Measurements from ENCODE around the gene LRCH1. TPM values are rescaled to one million over a fixed set of nuclear protein-coding genes. Genes with fewer than 3 reads are reported as not detected.

The LRCH1 gene
- total and polyA plus RNA-seq, 10 of the 15 experiments (the other 5 are each of a cell fraction or from before 2014, with no cell fraction given): 5.3 to 48.9 (median 14.4) TPM

DNA sequence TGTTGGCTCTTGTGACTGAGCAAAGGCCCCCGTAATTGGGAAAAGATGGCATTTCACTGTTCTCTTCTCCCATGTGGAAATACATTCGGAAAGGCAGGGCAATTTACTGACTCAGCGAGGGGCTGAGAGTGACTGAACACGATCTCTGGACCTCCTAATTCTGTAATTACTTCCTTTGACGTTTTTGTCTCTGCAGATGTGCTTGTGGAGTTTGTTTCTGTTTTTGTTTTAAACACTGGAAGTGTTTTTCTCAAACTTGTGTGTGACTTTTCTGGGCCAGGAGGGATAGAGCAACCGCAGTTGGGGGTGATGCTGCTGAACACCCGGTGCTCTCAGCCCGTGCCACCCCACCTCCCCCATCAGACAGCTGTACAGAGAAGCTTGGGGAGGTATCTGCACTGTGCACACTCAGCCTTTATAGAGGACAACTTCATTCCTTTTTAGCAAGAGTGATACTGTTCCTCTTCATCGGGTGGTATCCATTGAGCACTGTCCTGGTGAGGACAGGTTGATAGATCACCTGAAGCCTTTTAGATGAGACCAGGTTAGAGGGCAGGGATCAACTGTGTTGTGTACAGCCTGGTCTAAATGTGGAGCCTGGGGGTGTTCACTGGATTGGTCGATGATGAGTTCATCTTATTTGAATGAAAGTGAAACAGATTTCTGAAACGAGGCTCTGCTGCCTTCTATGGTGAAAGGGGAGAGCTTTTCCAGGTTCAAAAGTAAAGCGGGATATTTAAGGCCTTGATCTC lies 126.6 kb downstream of the LRCH1 start (continued):
- peak; percentile 73; the same call in 1 of the 2 replicates for TF ChIP-seq TCF3 (IDR thresholded peaks at IDR 0.05; ENCODE audit: borderline replicate concordance, insufficient read depth, low read depth, low read length)

GRCh38 chr13:46682015-46682414 lies 129.0 kb downstream of the LRCH1 start:
- in situ Hi-C loops (cut with MboI) (no loop called here), intact Hi-C loops (cut with micrococcal nuclease; ENCODE audit: unreplicated experiment) (no loop called here)
- Histone ChIP-seq H3K9ac (ENCODE audit: control insufficient read depth, insufficient read depth, low read length) (no peak overlapping the region), H2AFZ (ENCODE audit: control insufficient read depth, low read depth, low read length) (no peak overlapping the region), H4K20me1 (ENCODE audit: control insufficient read depth, insufficient read depth) (no peaks in the 10 kb centered on the region), H3K36me3 (ENCODE audit: control insufficient read depth in 2 of 2, insufficient read depth in 2 of 2, low read length in 1 of 2) (peaks cover 9 to 12% of the 10 kb centered on the region in 2 experiments; a peak in 3 of 4 replicates), H3K9me3 (replicated peaks; ENCODE audit: control insufficient read depth, insufficient read depth, low read length) (no peaks in the 10 kb centered on the region), H3K27ac (ENCODE audit: control insufficient read depth, insufficient read depth) (no peak overlapping the region), H3K4me1 (ENCODE audit: control insufficient read depth, insufficient read depth, low read length) (peaks cover 24% of the 10 kb centered on the region), H3K4me3 (no peak overlapping the region), H3K4me2 (ENCODE audit: control insufficient read depth, insufficient read depth) (no peak overlapping the region), H3K27me3 (replicated peaks in 1 of 2; ENCODE audit: control insufficient read depth in 2 of 2, insufficient read depth in 2 of 2, low read length in 1 of 2) (no peaks in the 10 kb centered on the region), H3K79me2 (ENCODE audit: control insufficient read depth, insufficient read depth, low read length) (peaks cover 42% of the 10 kb centered on the region)
- ChIA-PET SMC1A (ENCODE audit: uncharacterized antibody, unreplicated experiment) (interaction anchor here (1.0 to 1.9 kb wide), 3 partner anchors 126 to 188 kb away, joined by 4 to 11 read pairs (median 4); no protein-coding TSS in a partner anchor), POLR2A (interaction anchor here (1.2 kb wide), 1 partner anchor 15 kb away, joined by 4 read pairs; no protein-coding TSS in a partner anchor), CTCF (interaction anchor here (1.0 to 10.4 kb wide), 3 partner anchors 35 to 130 kb away, joined by 3 to 64 read pairs (median 3); no protein-coding TSS in a partner anchor), RAD21 (ENCODE audit: unreplicated experiment) (interaction anchor here (1.5 kb wide), 1 partner anchor 130 kb away, joined by 9 read pairs; no protein-coding TSS in a partner anchor)
- DNase-seq (ENCODE audit: low read depth, low spot score): no peak
- BruUV-seq (replicated peaks): no TSS peak
- WGBS (ENCODE audit: insufficient coverage, insufficient replicate concordance, low lambda C conversion rate, missing lambda C conversion rate): 96% methylated on average over 3 of the region's 3 CpGs
- no peak for ATAC-seq
- FAIRE-seq: no peak
- TF ChIP-seq ZSCAN29 (IDR thresholded peaks at IDR 0.05) (no peak), SREBF1 (IDR thresholded peaks at IDR 0.05; ENCODE audit: low read length) (no peak), EGR1 (IDR thresholded peaks at IDR 0.05; ENCODE audit: borderline replicate concordance in 1 of 2, low read depth in 2 of 2, low read length in 2 of 2) (no peak), JUND (IDR thresholded peaks at IDR 0.05; ENCODE audit: low read depth, low read length) (no peak), CBX3 (IDR thresholded peaks at IDR 0.05; ENCODE audit: borderline replicate concordance, low read depth) (no peak), ZNF592 (IDR thresholded peaks at IDR 0.05) (no peak), BCL3 (IDR thresholded peaks at IDR 0.05; ENCODE audit: borderline replicate concordance, insufficient read depth, low read depth, low read length, poor library complexity, severe bottlenecking) (no peak), NFXL1 (IDR thresholded peaks at IDR 0.05; ENCODE audit: borderline replicate concordance) (no peak), NBN (IDR thresholded peaks at IDR 0.05) (no peak)
- TF ChIP-seq, protein P1, sequence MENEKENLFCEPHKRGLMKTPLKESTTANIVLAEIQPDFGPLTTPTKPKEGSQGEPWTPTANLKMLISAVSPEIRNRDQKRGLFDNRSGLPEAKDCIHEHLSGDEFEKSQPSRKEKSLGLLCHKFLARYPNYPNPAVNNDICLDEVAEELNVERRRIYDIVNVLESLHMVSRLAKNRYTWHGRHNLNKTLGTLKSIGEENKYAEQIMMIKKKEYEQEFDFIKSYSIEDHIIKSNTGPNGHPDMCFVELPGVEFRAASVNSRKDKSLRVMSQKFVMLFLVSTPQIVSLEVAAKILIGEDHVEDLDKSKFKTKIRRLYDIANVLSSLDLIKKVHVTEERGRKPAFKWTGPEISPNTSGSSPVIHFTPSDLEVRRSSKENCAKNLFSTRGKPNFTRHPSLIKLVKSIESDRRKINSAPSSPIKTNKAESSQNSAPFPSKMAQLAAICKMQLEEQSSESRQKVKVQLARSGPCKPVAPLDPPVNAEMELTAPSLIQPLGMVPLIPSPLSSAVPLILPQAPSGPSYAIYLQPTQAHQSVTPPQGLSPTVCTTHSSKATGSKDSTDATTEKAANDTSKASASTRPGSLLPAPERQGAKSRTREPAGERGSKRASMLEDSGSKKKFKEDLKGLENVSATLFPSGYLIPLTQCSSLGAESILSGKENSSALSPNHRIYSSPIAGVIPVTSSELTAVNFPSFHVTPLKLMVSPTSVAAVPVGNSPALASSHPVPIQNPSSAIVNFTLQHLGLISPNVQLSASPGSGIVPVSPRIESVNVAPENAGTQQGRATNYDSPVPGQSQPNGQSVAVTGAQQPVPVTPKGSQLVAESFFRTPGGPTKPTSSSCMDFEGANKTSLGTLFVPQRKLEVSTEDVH (IDR thresholded peaks at IDR 0.05; ENCODE audit: low read depth, partially characterized antibody): no peak

Measured in GM12878 (cell line).